Gastrocnemius medialis (tissue), 4 donors: ENCODE results near the gene OTOF.

ENCODE experiments used
- POLR2A ChIP-seq, 2 donors: fragments of 450-650 bp; IDR thresholded peaks; one replicate each; pipeline ENCODE4 v1.6.1; 2017; ENCODE audit warnings: antibody characterized with exemption in 2 of 2, mild to moderate bottlenecking in 2 of 2, moderate library complexity in 2 of 2
- TF ChIP-seq, protein P1 (sequence below), 5 experiments: fragments of 450-650 bp in 3 of 5; fragments of 200-600 bp in 2 of 5; sonication (generic) in 2 of 5; IDR thresholded peaks in 4 of 5; conservative IDR thresholded peaks in 1 of 5; 1 replicate in 4 of 5; 2 replicates in 1 of 5; pipeline ENCODE4 v1.5.1; 2016 to 2019; ENCODE audit warnings: antibody characterized with exemption in 5 of 5, mild to moderate bottlenecking in 3 of 5, moderate library complexity in 3 of 5

DNA sequence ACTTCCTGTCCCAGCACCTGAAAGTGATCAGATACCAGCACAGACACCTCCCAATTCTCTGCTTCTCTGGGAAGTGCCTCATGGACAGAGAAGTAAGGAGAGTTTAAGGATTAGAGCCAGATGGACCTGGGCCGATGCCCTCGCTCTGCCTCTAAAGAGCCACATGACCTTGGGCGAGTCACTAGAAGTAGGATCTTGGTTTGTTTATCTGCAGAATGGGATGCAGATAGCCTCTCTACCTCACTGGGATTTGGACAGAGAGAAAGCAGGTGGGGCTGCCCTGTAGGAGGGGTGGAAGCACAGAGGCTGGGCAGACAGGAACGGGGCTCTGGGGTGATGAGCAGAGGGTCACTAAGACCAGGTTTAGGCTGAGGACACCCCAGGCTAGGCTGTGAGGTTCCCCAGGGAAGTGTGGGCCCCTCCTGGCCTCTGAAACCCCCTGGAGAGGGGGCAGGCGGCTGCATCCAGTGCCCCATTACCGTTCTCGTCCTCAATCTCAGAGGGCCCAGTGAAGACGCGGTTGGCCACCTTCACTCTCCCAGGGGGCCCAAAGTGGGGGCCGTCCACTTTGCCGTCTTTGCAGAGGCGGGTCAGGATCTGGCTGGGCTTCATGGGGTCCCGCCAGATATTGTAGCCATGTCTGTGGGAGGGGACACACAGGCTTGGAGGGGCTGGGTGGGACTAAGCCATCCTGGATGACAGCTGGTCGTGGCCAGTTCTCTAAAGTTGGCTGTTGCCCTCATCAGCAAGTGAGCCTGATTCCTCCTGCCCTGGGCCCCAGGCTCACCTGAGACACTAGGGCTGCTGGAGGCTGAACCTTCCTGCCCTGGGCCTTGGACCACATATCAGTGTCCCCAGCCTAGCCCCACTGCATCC, 13.3 kb downstream of the OTOF start:
- TF ChIP-seq POLR2A (IDR thresholded peaks at IDR 0.05): no peak
- TF ChIP-seq, protein P1, sequence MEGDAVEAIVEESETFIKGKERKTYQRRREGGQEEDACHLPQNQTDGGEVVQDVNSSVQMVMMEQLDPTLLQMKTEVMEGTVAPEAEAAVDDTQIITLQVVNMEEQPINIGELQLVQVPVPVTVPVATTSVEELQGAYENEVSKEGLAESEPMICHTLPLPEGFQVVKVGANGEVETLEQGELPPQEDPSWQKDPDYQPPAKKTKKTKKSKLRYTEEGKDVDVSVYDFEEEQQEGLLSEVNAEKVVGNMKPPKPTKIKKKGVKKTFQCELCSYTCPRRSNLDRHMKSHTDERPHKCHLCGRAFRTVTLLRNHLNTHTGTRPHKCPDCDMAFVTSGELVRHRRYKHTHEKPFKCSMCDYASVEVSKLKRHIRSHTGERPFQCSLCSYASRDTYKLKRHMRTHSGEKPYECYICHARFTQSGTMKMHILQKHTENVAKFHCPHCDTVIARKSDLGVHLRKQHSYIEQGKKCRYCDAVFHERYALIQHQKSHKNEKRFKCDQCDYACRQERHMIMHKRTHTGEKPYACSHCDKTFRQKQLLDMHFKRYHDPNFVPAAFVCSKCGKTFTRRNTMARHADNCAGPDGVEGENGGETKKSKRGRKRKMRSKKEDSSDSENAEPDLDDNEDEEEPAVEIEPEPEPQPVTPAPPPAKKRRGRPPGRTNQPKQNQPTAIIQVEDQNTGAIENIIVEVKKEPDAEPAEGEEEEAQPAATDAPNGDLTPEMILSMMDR (IDR thresholded peaks at IDR 0.05 in 4 of 5, conservative IDR thresholded peaks at IDR 0.05 in 1 of 5): no peak
